CD14-positive monocyte (primary cell): ENCODE data around the gene MTSS2. TPM values are rescaled to one million over a fixed set of nuclear protein-coding genes. Genes with fewer than 3 reads are reported as not detected.

ENCODE experiments used
- DNase-seq, 3 donors: peaks; one replicate each; pipeline ENCODE4 v3.0.0-alpha.2; 2011 to 2022
- H2AFZ ChIP-seq: 2 replicates; pipeline ENCODE4 v1.6.0; 2012; ENCODE audit warnings: mild to moderate bottlenecking, low read depth, low read length, inconsistent platforms; ENCODE audit not compliant: insufficient read depth, poor library complexity, severe bottlenecking
- H3K27ac ChIP-seq, 2 donors: 1 replicate in 1 of 2; 2 replicates in 1 of 2; pipeline ENCODE4 v1.5.1; 2012 to 2013; ENCODE audit warnings: low read length in 2 of 2, control low read depth in 1 of 2, inconsistent platforms in 1 of 2, low read depth in 1 of 2, mild to moderate bottlenecking in 1 of 2
- H3K27me3 ChIP-seq, 2 donors: one replicate each; pipeline versions ENCODE4 v1.6.0 to v1.6.1; 2011 to 2013; ENCODE audit warnings: low read length in 2 of 2; ENCODE audit not compliant: control insufficient read depth in 2 of 2, insufficient read depth in 2 of 2
- H3K36me3 ChIP-seq, 2 donors: replicated peaks in 1 of 2; 1 replicate in 1 of 2; 2 replicates in 1 of 2; pipeline versions ENCODE4 v1.5.1 to v1.6.1; 2012 to 2013; ENCODE audit warnings: low read length in 2 of 2, control low read depth in 1 of 2, inconsistent platforms in 1 of 2, mild to moderate bottlenecking in 1 of 2; ENCODE audit not compliant: insufficient read depth in 2 of 2, control insufficient read depth in 1 of 2
- H3K4me1 ChIP-seq, 2 donors: 1 replicate in 1 of 2; 2 replicates in 1 of 2; pipeline versions ENCODE4 v1.5.1 to v1.6.1; 2012 to 2013; ENCODE audit warnings: low read length in 2 of 2, control low read depth in 1 of 2, inconsistent platforms in 1 of 2, mild to moderate bottlenecking in 1 of 2, moderate library complexity in 1 of 2; ENCODE audit not compliant: insufficient read depth in 2 of 2, control insufficient read depth in 1 of 2
- H3K4me2 ChIP-seq: replicated peaks from 2 replicates; pipeline ENCODE3; 2012; ENCODE audit warnings: low read length, moderate library complexity, mild to moderate bottlenecking; ENCODE audit not compliant: poor library complexity, severe bottlenecking; ENCODE audit errors: extremely low read depth
- H3K4me3 ChIP-seq, 3 experiments: fragments of 200-600 bp in 1 of 3; sonication (generic) in 1 of 3; replicated peaks in 1 of 3; 1 replicate in 2 of 3; 2 replicates in 1 of 3; pipeline ENCODE4 v1.5.1; 2011 to 2013; ENCODE audit warnings: low read length in 3 of 3, mild to moderate bottlenecking in 3 of 3, control low read depth in 2 of 3, low read depth in 2 of 3, inconsistent platforms in 1 of 3, moderate library complexity in 1 of 3
- H3K79me2 ChIP-seq: 2 replicates; pipeline ENCODE4 v1.6.0; 2012; ENCODE audit warnings: mild to moderate bottlenecking, control low read depth, inconsistent platforms, low read length, moderate library complexity; ENCODE audit not compliant: insufficient read depth
- H3K9ac ChIP-seq: 2 replicates; pipeline ENCODE4 v1.6.0; 2017; ENCODE audit warnings: low read length, mild to moderate bottlenecking; ENCODE audit not compliant: insufficient read depth, poor library complexity, severe bottlenecking
- H3K9me3 ChIP-seq, 2 donors: replicated peaks in 1 of 2; 1 replicate in 1 of 2; 2 replicates in 1 of 2; pipeline versions ENCODE4 v1.5.1 to v1.6.1; 2012 to 2013; ENCODE audit warnings: low read length in 2 of 2, control low read depth in 1 of 2; ENCODE audit not compliant: control insufficient read depth in 1 of 2, insufficient read depth in 1 of 2
- H4K20me1 ChIP-seq: 2 replicates; pipeline ENCODE4 v1.6.0; 2012; ENCODE audit warnings: mild to moderate bottlenecking, low read length, control low read depth, moderate library complexity; ENCODE audit not compliant: insufficient read depth
- H3K27ac Mint-ChIP-seq, 7 donors: one replicate each; pipeline ENCODE4 v1.8.0; 2020; ENCODE audit warnings: mild to moderate bottlenecking in 7 of 7, mixed read lengths in 7 of 7, moderate library complexity in 6 of 7, inconsistent platforms in 2 of 7
- H3K27me3 Mint-ChIP-seq, 3 donors: one replicate each; pipeline ENCODE4 v1.8.0; 2021 to 2022; ENCODE audit warnings: low read depth in 3 of 3, mild to moderate bottlenecking in 3 of 3, mixed read lengths in 3 of 3, moderate library complexity in 3 of 3, inconsistent platforms in 1 of 3
- H3K36me3 Mint-ChIP-seq, 2 donors: one replicate each; pipeline ENCODE4 v1.8.0; 2020; ENCODE audit warnings: mixed read lengths in 2 of 2, inconsistent platforms in 1 of 2, mild to moderate bottlenecking in 1 of 2
- H3K4me1 Mint-ChIP-seq: one replicate; pipeline ENCODE4 v1.8.0; 2020; ENCODE audit warnings: mild to moderate bottlenecking, mixed read lengths
- H3K4me3 Mint-ChIP-seq, 2 donors: one replicate each; pipeline ENCODE4 v1.8.0; 2020; ENCODE audit warnings: mild to moderate bottlenecking in 2 of 2, mixed read lengths in 2 of 2, moderate library complexity in 1 of 2
- H3K9me3 Mint-ChIP-seq, 7 donors: one replicate each; pipeline ENCODE4 v1.8.0; 2020 to 2022; ENCODE audit warnings: mixed read lengths in 7 of 7, mild to moderate bottlenecking in 6 of 7, moderate library complexity in 6 of 7, inconsistent platforms in 2 of 7
- CTCF ChIP-seq: fragments of 200-600 bp; IDR thresholded peaks from one replicate; pipeline ENCODE4 v1.8.0; 2022; ENCODE audit warnings: antibody characterized with exemption, mild to moderate bottlenecking
- WGBS: methylation state at CpG from one replicate; pipeline ENCODE4 v1.1.5; 2013; ENCODE audit warnings: missing lambda C conversion rate; ENCODE audit not compliant: insufficient coverage; 5-methylcytosine and 5-hydroxymethylcytosine counted together
- intact Hi-C, 2 donors: fragments of 100-400 bp; cut with micrococcal nuclease; formaldehyde crosslinking; loops; one replicate each; pipeline versions ENCODE4 v1.15.0 to v1.15.1; 2023
- polyA plus RNA-seq, 3 donors: library from polyadenylated mRNA; depleted of rRNA in 1 of 3; unstranded in 2 of 3; stranded (reverse) in 1 of 3; fragments of 300-500 nt in 2 of 3; fragments of >200 nt in 1 of 3; fragmentation: Illumina TruSeq in 2 of 3; gene quantifications; 1 replicate in 2 of 3; 2 replicates in 1 of 3; pipeline ENCODE4 v1.2.3, GENCODE V29; 2012 to 2021

Gene MTSS2
- polyA plus RNA-seq, 3 donors, result 1.5 TPM; not detected in 2

DNA sequence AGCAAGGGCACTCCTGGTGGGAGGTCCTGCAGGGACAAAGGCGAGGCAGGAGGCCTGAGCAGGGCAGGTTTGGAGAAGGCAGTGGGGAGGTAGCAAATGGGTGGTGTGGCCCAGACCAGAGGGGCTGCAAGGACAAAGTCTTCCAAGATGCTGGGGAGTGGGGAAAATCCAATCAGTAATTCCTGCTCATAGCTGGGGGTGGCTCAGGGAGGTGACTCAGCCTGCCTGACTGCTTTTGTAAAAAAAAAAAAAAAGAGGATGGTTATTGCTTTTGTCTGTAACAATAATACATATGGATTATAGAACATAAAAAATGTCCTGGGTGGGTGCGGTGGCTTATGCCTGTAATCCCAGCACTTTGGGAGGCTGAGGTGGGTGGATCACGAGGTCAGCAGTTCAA, 34.3 kb downstream of the MTSS2 start:
- H3K79me2 ChIP-seq, result no peaks in the 10 kb centered on the region
- Mint-ChIP-seq H3K4me1 (peaks cover 8% of the 10 kb centered on the region), H3K27ac (peak overlapping the region in 1 of 7 donors; percentile 8), H3K27me3 (peaks cover 4 to 9% (median 5%) of the 10 kb centered on the region in 3 donors), H3K36me3 (no peaks in the 10 kb centered on the region), H3K4me3 (no peak overlapping the region), H3K9me3 (no peaks in the 10 kb centered on the region)
- H3K4me3 ChIP-seq, result no peak overlapping the region
- 86% methylated on average over 2 of the region's 3 CpGs for WGBS
- H3K27me3 ChIP-seq, result no peaks in the 10 kb centered on the region
- H3K27ac ChIP-seq, result no peak overlapping the region
- no peak for TF ChIP-seq CTCF
- H2AFZ ChIP-seq, result no peak overlapping the region
- H3K4me1 ChIP-seq, result peaks cover 4% of the 10 kb centered on the region in 2 donors
- H3K9ac ChIP-seq, result no peak overlapping the region
- no peak overlapping the region for H3K4me2 ChIP-seq
- no peaks in the 10 kb centered on the region for H3K36me3 ChIP-seq
- no peaks in the 10 kb centered on the region for H3K9me3 ChIP-seq
- DNase-seq, result no peak
- no peaks in the 10 kb centered on the region for H4K20me1 ChIP-seq
- intact Hi-C loops, result loop anchor here in 1 of 2 donors (10.0 kb wide), 2 partner anchors 147 to 487 kb away; no protein-coding TSS in a partner anchor

- H3K4me3 Mint-ChIP-seq, result no peak overlapping the region
- no peaks in the 10 kb centered on the region for H3K79me2 ChIP-seq
- H3K4me1 Mint-ChIP-seq, result peaks cover 8% of the 10 kb centered on the region
- intact Hi-C loops, result loop anchor here in 1 of 2 donors (10.0 kb wide), 2 partner anchors 145 to 485 kb away; no protein-coding TSS in a partner anchor
- no peak overlapping the region for H3K4me3 ChIP-seq
- TF ChIP-seq CTCF, result no peak
- no peak overlapping the region for H3K27ac ChIP-seq
- no peak overlapping the region for H3K4me2 ChIP-seq
- peaks cover 4 to 7% (median 5%) of the 10 kb centered on the region in 3 donors for H3K27me3 Mint-ChIP-seq
- H4K20me1 ChIP-seq, result no peaks in the 10 kb centered on the region
- H3K36me3 ChIP-seq, result no peaks in the 10 kb centered on the region
- H2AFZ ChIP-seq, result no peak overlapping the region
- H3K27me3 ChIP-seq, result no peaks in the 10 kb centered on the region
- H3K9ac ChIP-seq, result no peak overlapping the region
- 90% methylated on average over 4 of the region's 4 CpGs for WGBS
- H3K36me3 Mint-ChIP-seq, result no peaks in the 10 kb centered on the region
- H3K9me3 Mint-ChIP-seq, result no peaks in the 10 kb centered on the region
- DNase-seq, result no peak
- no peak overlapping the region for H3K27ac Mint-ChIP-seq
- no peaks in the 10 kb centered on the region for H3K9me3 ChIP-seq
- H3K4me1 ChIP-seq, result peaks cover 4% of the 10 kb centered on the region in 2 donors
Measured at GRCh38 chr16:70650216-70650615, 35.6 kb downstream of the MTSS2 start.
